NCI-H1092 treated with DMSO at 0.1 percent for 48 hours (cell line): Measurements from ENCODE around the gene PSMA6.
"Not testable (repeated sequence)": the region's sequence is repeated elsewhere in the genome, so short reads cannot be mapped to it uniquely, and the experiment has no call there.

Experiments
- DNase-seq: peaks from one replicate; lab custom pipeline; 2025; lab: John Stamatoyannopoulos, UW

The PSMA6 gene

GRCh38 chr14:35285168-35286002 lies 6.8 kb upstream of the PSMA6 start:
- no peak for DNase-seq

- DNase-seq = no peak
Measured at GRCh38 chr14:35286003-35286600, 6.1 kb upstream of the PSMA6 start.

- no peak for DNase-seq
Measured at GRCh38 chr14:35286707-35287106, 5.5 kb upstream of the PSMA6 start.

GRCh38 chr14:35287431-35288013 lies 4.7 kb upstream of the PSMA6 start:
- DNase-seq = no peak

- DNase-seq = no peak
Measured at GRCh38 chr14:35289623-35290022, 2.6 kb upstream of the PSMA6 start.

- DNase-seq = no peak
Measured at GRCh38 chr14:35292770-35293561, 784 bp downstream of the PSMA6 start.

GRCh38 chr14:35295845-35296161 lies 3.6 kb downstream of the PSMA6 start:
- DNase-seq = no peak

- DNase-seq = no peak
Measured at GRCh38 chr14:35296545-35296944, 4.4 kb downstream of the PSMA6 start.

- DNase-seq = no peak
Measured at GRCh38 chr14:35297706-35298105, 5.5 kb downstream of the PSMA6 start.

- DNase-seq = no peak
Measured at GRCh38 chr14:35298351-35298750, 6.2 kb downstream of the PSMA6 start.

GRCh38 chr14:35299708-35300107 lies 7.5 kb downstream of the PSMA6 start:
- DNase-seq = no peak

- DNase-seq = no peak
Measured at GRCh38 chr14:35300228-35300627, 8.0 kb downstream of the PSMA6 start.

GRCh38 chr14:35301334-35301733 lies 9.2 kb downstream of the PSMA6 start:
- not testable (repeated sequence) for DNase-seq

- no peak for DNase-seq
Measured at GRCh38 chr14:35301735-35302528, 9.8 kb downstream of the PSMA6 start.

GRCh38 chr14:35303149-35303935 lies 11.2 kb downstream of the PSMA6 start:
- DNase-seq = no peak

- DNase-seq = no peak
Measured at GRCh38 chr14:35304812-35305462, 12.8 kb downstream of the PSMA6 start.

GRCh38 chr14:35305633-35306032 lies 13.5 kb downstream of the PSMA6 start:
- no peak for DNase-seq

- no peak for DNase-seq
Measured at GRCh38 chr14:35306114-35306513, 13.9 kb downstream of the PSMA6 start.

GRCh38 chr14:35317820-35318219 lies 25.6 kb downstream of the PSMA6 start:
- no peak for DNase-seq

- no peak for DNase-seq
Measured at GRCh38 chr14:35319509-35319908, 27.3 kb downstream of the PSMA6 start.
